ENCODE results near the gene SCUBE2.

- TF ChIP-seq POLR2AphosphoS5 (IDR thresholded peaks at IDR 0.05) (no peak), CTCF (IDR thresholded peaks at IDR 0.05) (no peak)
Measured at GRCh38 chr11:9022961-9023680, 68.3 kb downstream of the SCUBE2 start.
